NT2/D1 (cell line): ENCODE results near the gene BCHE.

Experiments
- SUZ12 ChIP-seq: IDR thresholded peaks from 2 replicates; pipeline ENCODE4 v1.6.1; 2011; ENCODE audit not compliant: insufficient read length, insufficient read depth; ENCODE audit errors: extremely low read depth
- YY1 ChIP-seq: IDR thresholded peaks from 2 replicates; pipeline ENCODE4 v1.6.1; 2011; ENCODE audit not compliant: insufficient read length, insufficient read depth

DNA sequence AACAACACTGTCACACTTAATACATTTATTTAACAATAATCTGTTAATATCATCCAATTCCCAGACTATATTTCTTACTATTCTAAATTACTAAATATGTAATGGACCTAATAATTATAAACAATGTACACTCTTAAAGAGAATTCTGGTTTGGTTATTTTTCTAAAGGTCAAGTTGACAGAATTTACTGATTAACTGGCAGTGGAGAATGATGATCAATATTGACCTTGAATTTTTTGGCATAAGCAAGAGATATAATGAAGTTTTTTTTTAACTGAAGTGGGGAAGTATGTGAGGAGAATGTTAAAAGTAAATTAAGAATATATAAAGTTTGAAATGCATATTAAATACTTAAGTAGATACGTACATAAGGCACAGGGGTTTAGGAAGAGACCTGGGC is 33.8 kb downstream of the BCHE start:
- no peak for TF ChIP-seq YY1
- TF ChIP-seq SUZ12: no peak
